Naive B cell (primary cell): ENCODE data around the gene SLC16A5. TPM values are rescaled to one million over a fixed set of nuclear protein-coding genes. Genes with fewer than 3 reads are reported as not detected.
A peak's percentile ranks its signal among the peaks of the same experiment; 100 is the strongest.

Source experiments
- ATAC-seq, 2 donors: fragments of 150-1000 bp; cut with Tn5 transposase; 2 replicates each; pipeline ENCODE4 v1.10.0; 2021; ENCODE audit warnings: low read depth in 2 of 2, mild to moderate bottlenecking in 2 of 2, moderate library complexity in 2 of 2
- DNase-seq: peaks from one replicate; pipeline ENCODE4 v3.0.0; 2022
- H3K27ac Mint-ChIP-seq, 6 donors: one replicate each; pipeline ENCODE4 v1.8.0; 2020 to 2022; ENCODE audit warnings: mild to moderate bottlenecking in 6 of 6, mixed read lengths in 6 of 6, moderate library complexity in 5 of 6, inconsistent platforms in 2 of 6
- H3K27me3 Mint-ChIP-seq, 3 donors: one replicate each; pipeline ENCODE4 v1.8.0; 2021 to 2022; ENCODE audit warnings: mixed read lengths in 3 of 3, mild to moderate bottlenecking in 1 of 3
- H3K36me3 Mint-ChIP-seq, 2 donors: one replicate each; pipeline ENCODE4 v1.8.0; 2020 to 2022; ENCODE audit warnings: mixed read lengths in 2 of 2, inconsistent platforms in 1 of 2, mild to moderate bottlenecking in 1 of 2
- H3K4me1 Mint-ChIP-seq, 3 donors: one replicate each; pipeline ENCODE4 v1.8.0; 2020 to 2022; ENCODE audit warnings: mixed read lengths in 3 of 3, inconsistent platforms in 1 of 3, mild to moderate bottlenecking in 1 of 3, moderate library complexity in 1 of 3
- H3K4me3 Mint-ChIP-seq, 8 donors: one replicate each; pipeline ENCODE4 v1.8.0; 2020 to 2022; ENCODE audit warnings: mild to moderate bottlenecking in 8 of 8, mixed read lengths in 8 of 8, moderate library complexity in 8 of 8, inconsistent platforms in 2 of 8
- H3K9me3 Mint-ChIP-seq, 7 donors: one replicate each; pipeline ENCODE4 v1.8.0; 2020 to 2022; ENCODE audit warnings: mixed read lengths in 7 of 7, mild to moderate bottlenecking in 5 of 7, inconsistent platforms in 2 of 7, moderate library complexity in 1 of 7
- polyA plus RNA-seq, 6 donors: library from polyadenylated mRNA; unstranded; fragments of 300-500 nt; fragmentation: Illumina TruSeq; gene quantifications; one replicate each; pipeline ENCODE4 v1.2.3, GENCODE V29; 2021; ENCODE audit warnings: low read depth in 6 of 6

SLC16A5 gene
- polyA plus RNA-seq, 6 donors from 2014 or later = 1.1 to 4.0 (median 2.1) TPM

- H3K27ac Mint-ChIP-seq = no peak overlapping the region
- H3K4me1 Mint-ChIP-seq = peaks cover 9 to 23% (median 11%) of the 10 kb centered on the region in 3 donors
- H3K4me3 Mint-ChIP-seq = peak overlapping the region in 2 of 8 donors; percentile 5 to 74
- ATAC-seq (no peak), DNase-seq (no peak)
- no peaks in the 10 kb centered on the region for H3K9me3 Mint-ChIP-seq
- H3K36me3 Mint-ChIP-seq = no peaks in the 10 kb centered on the region
- peaks cover 4 to 23% (median 16%) of the 10 kb centered on the region in 3 donors for H3K27me3 Mint-ChIP-seq
Measured at GRCh38 chr17:75084039-75084660, 3.6 kb upstream of the SLC16A5 start.

- no peaks in the 10 kb centered on the region for H3K9me3 Mint-ChIP-seq
- H3K4me3 Mint-ChIP-seq = peak overlapping the region; percentile 68 to 88 (median 82)
- H3K27ac Mint-ChIP-seq = peak overlapping the region in 5 of 6 donors; percentile 19 to 78 (median 53)
- DNase-seq = no peak
- H3K4me1 Mint-ChIP-seq = peaks cover 7 to 22% (median 11%) of the 10 kb centered on the region in 3 donors
- peaks cover 4 to 19% (median 15%) of the 10 kb centered on the region in 3 donors for H3K27me3 Mint-ChIP-seq
- H3K36me3 Mint-ChIP-seq = no peaks in the 10 kb centered on the region
- no peak for ATAC-seq
Measured at GRCh38 chr17:75086496-75087181, 1.1 kb upstream of the SLC16A5 start.

GRCh38 chr17:75087182-75087557, 584 bp upstream of the SLC16A5 start:
- Mint-ChIP-seq H3K27me3 (peaks cover 4 to 18% (median 9%) of the 10 kb centered on the region in 3 donors), H3K36me3 (no peaks in the 10 kb centered on the region), H3K4me1 (peaks cover 7 to 22% (median 11%) of the 10 kb centered on the region in 3 donors), H3K9me3 (no peaks in the 10 kb centered on the region), H3K4me3 (peak overlapping the region; percentile 68 to 88 (median 82)), H3K27ac (peak overlapping the region in 2 of 6 donors; percentile 39 to 81)
- DNase-seq = no peak
- ATAC-seq = peak in 1 of 2 donors; percentile 7

- ATAC-seq (peak; percentile 14 to 17), DNase-seq (no peak)
- peaks cover 7 to 22% (median 15%) of the 10 kb centered on the region in 3 donors for H3K4me1 Mint-ChIP-seq
- peaks cover 0 to 13% (median 4%) of the 10 kb centered on the region in 3 donors for H3K27me3 Mint-ChIP-seq
- no peaks in the 10 kb centered on the region for H3K9me3 Mint-ChIP-seq
- H3K36me3 Mint-ChIP-seq = no peaks in the 10 kb centered on the region
- H3K27ac Mint-ChIP-seq = peak overlapping the region in 4 of 6 donors; percentile 26 to 75 (median 32)
- peak overlapping the region; percentile 63 to 91 (median 82) for H3K4me3 Mint-ChIP-seq
Measured at GRCh38 chr17:75088465-75089417, 987 bp downstream of the SLC16A5 start.

GRCh38 chr17:75090871-75091854, 3.4 kb downstream of the SLC16A5 start:
- DNase-seq (no peak), ATAC-seq (no peak)
- Mint-ChIP-seq H3K27me3 (peaks cover 0 to 13% (median 0%) of the 10 kb centered on the region in 3 donors), H3K4me1 (peaks cover 7 to 24% (median 12%) of the 10 kb centered on the region in 3 donors), H3K9me3 (no peaks in the 10 kb centered on the region), H3K27ac (peak overlapping the region in 3 of 6 donors; percentile 38 to 80 (median 60)), H3K4me3 (peak overlapping the region in 1 of 8 donors; percentile 56), H3K36me3 (no peaks in the 10 kb centered on the region)

GRCh38 chr17:75091855-75092327, 4.1 kb downstream of the SLC16A5 start:
- H3K27me3 Mint-ChIP-seq = peaks cover 0 to 6% (median 0%) of the 10 kb centered on the region in 3 donors
- DNase-seq (no peak), ATAC-seq (no peak)
- H3K4me3 Mint-ChIP-seq = peak overlapping the region in 1 of 8 donors; percentile 7
- H3K4me1 Mint-ChIP-seq = peaks cover under 1 to 23% (median 6%) of the 10 kb centered on the region in 3 donors
- no peaks in the 10 kb centered on the region for H3K9me3 Mint-ChIP-seq
- no peak overlapping the region for H3K27ac Mint-ChIP-seq
- no peaks in the 10 kb centered on the region for H3K36me3 Mint-ChIP-seq

GRCh38 chr17:75093548-75094158, 5.9 kb downstream of the SLC16A5 start:
- H3K36me3 Mint-ChIP-seq = no peaks in the 10 kb centered on the region
- no peak for ATAC-seq
- H3K27me3 Mint-ChIP-seq = peaks cover 0 to 12% (median 0%) of the 10 kb centered on the region in 3 donors
- no peak for DNase-seq
- no peak overlapping the region for H3K27ac Mint-ChIP-seq
- peaks cover 0 to 14% (median 7%) of the 10 kb centered on the region in 3 donors for H3K4me1 Mint-ChIP-seq
- no peaks in the 10 kb centered on the region for H3K9me3 Mint-ChIP-seq
- H3K4me3 Mint-ChIP-seq = no peak overlapping the region

- no peaks in the 10 kb centered on the region for H3K36me3 Mint-ChIP-seq
- no peak for DNase-seq
- H3K27ac Mint-ChIP-seq = no peak overlapping the region
- H3K4me1 Mint-ChIP-seq = peaks cover 0 to 11% (median 4%) of the 10 kb centered on the region in 3 donors
- no peak overlapping the region for H3K4me3 Mint-ChIP-seq
- H3K9me3 Mint-ChIP-seq = no peaks in the 10 kb centered on the region
- ATAC-seq = no peak
- H3K27me3 Mint-ChIP-seq = peaks cover 0 to 15% (median 0%) of the 10 kb centered on the region in 3 donors
Measured at GRCh38 chr17:75094871-75095399, 7.2 kb downstream of the SLC16A5 start.

GRCh38 chr17:75096082-75096625, 8.4 kb downstream of the SLC16A5 start:
- peak overlapping the region in 1 of 6 donors; percentile 47 for H3K27ac Mint-ChIP-seq

GRCh38 chr17:75097865-75098264, 10.1 kb downstream of the SLC16A5 start:
- DNase-seq = no peak
- Mint-ChIP-seq H3K27ac (no peak overlapping the region), H3K36me3 (no peaks in the 10 kb centered on the region), H3K27me3 (peaks cover 0 to 9% (median 5%) of the 10 kb centered on the region in 3 donors), H3K4me1 (peaks cover 8 to 15% (median 13%) of the 10 kb centered on the region in 3 donors), H3K4me3 (no peak overlapping the region), H3K9me3 (no peaks in the 10 kb centered on the region)
- no peak for ATAC-seq

More at GRCh38 chr17:75096082-75096625, 8.4 kb downstream of the SLC16A5 start:
- Mint-ChIP-seq H3K36me3 (no peaks in the 10 kb centered on the region), H3K27me3 (peaks cover 0 to 15% (median 0%) of the 10 kb centered on the region in 3 donors), H3K4me3 (no peak overlapping the region), H3K4me1 (peaks cover 0 to 8% (median 4%) of the 10 kb centered on the region in 3 donors), H3K9me3 (no peaks in the 10 kb centered on the region)
- DNase-seq = no peak
- ATAC-seq = no peak

- Mint-ChIP-seq H3K36me3 (no peaks in the 10 kb centered on the region), H3K27ac (peak overlapping the region in 3 of 6 donors; percentile 41 to 88 (median 67)), H3K4me1 (peaks cover 8 to 23% (median 14%) of the 10 kb centered on the region in 3 donors), H3K27me3 (peaks cover 0 to 9% (median 5%) of the 10 kb centered on the region in 3 donors), H3K9me3 (no peaks in the 10 kb centered on the region), H3K4me3 (peak overlapping the region in 1 of 8 donors; percentile 9)
- DNase-seq (no peak), ATAC-seq (no peak)
Measured at GRCh38 chr17:75098861-75099260, 11.1 kb downstream of the SLC16A5 start.
